Upper lobe of right lung (tissue), 1 donor: ENCODE results near the gene TEX2. TPM values are rescaled to one million over a fixed set of nuclear protein-coding genes. Genes with fewer than 3 reads are reported as not detected.

Experiments
- ATAC-seq: fragments of 200-7000 bp; cut with Tn5 transposase; one replicate; pipeline ENCODE4 v1.9.1; 2020; ENCODE audit warnings: mild to moderate bottlenecking, moderate library complexity
- DNase-seq: peaks from one replicate; pipeline ENCODE4 v3.0.0-alpha.2; 2020
- H3K27ac ChIP-seq: fragments of 200-600 bp; one replicate; pipeline ENCODE4 v1.8.0; 2022
- H3K27me3 ChIP-seq: fragments of 200-600 bp; one replicate; pipeline ENCODE4 v1.8.0; 2022; ENCODE audit warnings: mild to moderate bottlenecking
- H3K36me3 ChIP-seq: fragments of 200-600 bp; one replicate; pipeline ENCODE4 v1.8.0; 2022
- H3K4me1 ChIP-seq: fragments of 200-600 bp; one replicate; pipeline ENCODE4 v1.8.0; 2022
- H3K4me3 ChIP-seq: fragments of 200-600 bp; one replicate; pipeline ENCODE4 v1.8.0; 2022; ENCODE audit warnings: mild to moderate bottlenecking
- H3K9me3 ChIP-seq: fragments of 200-600 bp; one replicate; pipeline ENCODE4 v1.8.0; 2022
- intact Hi-C: fragments of 100-400 bp; cut with DNase I; formaldehyde crosslinking; loops from one replicate; pipeline ENCODE4 v1.11.0; 2022
- total RNA-seq: library from RNA; stranded (reverse); fragmentation: NEBNext Ultra II Directional; extraction: Animal tissue kit (Norgen Biotek cat#: 25700); gene quantifications from one replicate; pipeline ENCODE4 v1.2.1, GENCODE V29; 2021
- TF ChIP-seq, protein P1 (sequence below): fragments of 200-600 bp; IDR thresholded peaks from one replicate; pipeline ENCODE4 v1.8.0; 2022; ENCODE audit warnings: antibody characterized with exemption
- donor health status: DM: no; HTN: yes; CAD: no; lungs with severe emphysema.

The TEX2 gene
- total RNA-seq, 1 donor from 2014 or later: 50.6 TPM

GRCh38 chr17:64262198-64262999 is 661 bp downstream of the TEX2 start:
- TF ChIP-seq, protein P1, sequence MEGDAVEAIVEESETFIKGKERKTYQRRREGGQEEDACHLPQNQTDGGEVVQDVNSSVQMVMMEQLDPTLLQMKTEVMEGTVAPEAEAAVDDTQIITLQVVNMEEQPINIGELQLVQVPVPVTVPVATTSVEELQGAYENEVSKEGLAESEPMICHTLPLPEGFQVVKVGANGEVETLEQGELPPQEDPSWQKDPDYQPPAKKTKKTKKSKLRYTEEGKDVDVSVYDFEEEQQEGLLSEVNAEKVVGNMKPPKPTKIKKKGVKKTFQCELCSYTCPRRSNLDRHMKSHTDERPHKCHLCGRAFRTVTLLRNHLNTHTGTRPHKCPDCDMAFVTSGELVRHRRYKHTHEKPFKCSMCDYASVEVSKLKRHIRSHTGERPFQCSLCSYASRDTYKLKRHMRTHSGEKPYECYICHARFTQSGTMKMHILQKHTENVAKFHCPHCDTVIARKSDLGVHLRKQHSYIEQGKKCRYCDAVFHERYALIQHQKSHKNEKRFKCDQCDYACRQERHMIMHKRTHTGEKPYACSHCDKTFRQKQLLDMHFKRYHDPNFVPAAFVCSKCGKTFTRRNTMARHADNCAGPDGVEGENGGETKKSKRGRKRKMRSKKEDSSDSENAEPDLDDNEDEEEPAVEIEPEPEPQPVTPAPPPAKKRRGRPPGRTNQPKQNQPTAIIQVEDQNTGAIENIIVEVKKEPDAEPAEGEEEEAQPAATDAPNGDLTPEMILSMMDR: no peak
- peaks cover 27% of the 10 kb centered on the region for H3K4me1 ChIP-seq
- H3K27ac ChIP-seq: peak overlapping the region; percentile 84
- ATAC-seq (peak; percentile 53), DNase-seq (peak; percentile 86)
- H3K4me3 ChIP-seq: peak overlapping the region; percentile 92
- H3K27me3 ChIP-seq: no peaks in the 10 kb centered on the region
- intact Hi-C loops: no loop called here
- H3K9me3 ChIP-seq: no peaks in the 10 kb centered on the region
- H3K36me3 ChIP-seq: no peaks in the 10 kb centered on the region

DNA sequence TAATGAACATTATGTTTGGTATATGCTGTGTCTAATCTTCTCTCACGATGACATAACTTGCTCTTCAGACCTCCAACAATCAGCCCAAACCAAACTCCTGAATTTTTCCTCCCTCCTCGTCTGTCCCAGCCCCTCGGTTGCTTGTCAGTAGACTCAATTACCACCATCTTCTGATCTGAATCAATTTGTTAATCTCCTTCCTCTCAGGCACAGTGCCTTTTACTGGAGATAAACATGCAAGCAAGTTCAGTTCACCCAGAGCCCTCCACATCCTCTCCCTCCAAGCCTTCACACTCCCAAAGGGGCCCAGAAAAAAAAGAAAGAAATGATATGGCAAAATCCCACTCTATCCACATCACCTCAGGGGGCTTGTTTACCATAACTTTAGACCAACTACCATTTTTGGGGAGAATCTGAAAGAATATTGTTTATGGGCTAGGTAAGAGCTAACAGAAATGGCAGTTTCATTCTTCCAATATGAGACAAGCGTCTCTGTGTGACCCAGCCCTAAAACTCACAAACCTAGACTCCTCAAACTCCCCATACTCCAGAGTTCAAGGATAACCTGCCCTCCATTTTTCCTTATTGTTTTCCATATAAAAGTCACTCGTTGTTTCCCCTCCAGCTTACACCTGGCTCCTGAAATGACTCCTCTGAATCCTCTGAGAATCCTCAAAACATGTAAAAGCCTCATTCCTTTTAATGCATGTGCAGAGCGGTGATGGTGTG is 1.5 kb downstream of the TEX2 start:
- TF ChIP-seq, protein P1: no peak
- no peaks in the 10 kb centered on the region for H3K36me3 ChIP-seq
- H3K4me1 ChIP-seq: peaks cover 27% of the 10 kb centered on the region
- ATAC-seq: no peak
- intact Hi-C loops: no loop called here
- DNase-seq: no peak
- H3K27me3 ChIP-seq: no peaks in the 10 kb centered on the region
- peak overlapping the region; percentile 92 for H3K4me3 ChIP-seq
- no peaks in the 10 kb centered on the region for H3K9me3 ChIP-seq
- H3K27ac ChIP-seq: peak overlapping the region; percentile 84

DNA sequence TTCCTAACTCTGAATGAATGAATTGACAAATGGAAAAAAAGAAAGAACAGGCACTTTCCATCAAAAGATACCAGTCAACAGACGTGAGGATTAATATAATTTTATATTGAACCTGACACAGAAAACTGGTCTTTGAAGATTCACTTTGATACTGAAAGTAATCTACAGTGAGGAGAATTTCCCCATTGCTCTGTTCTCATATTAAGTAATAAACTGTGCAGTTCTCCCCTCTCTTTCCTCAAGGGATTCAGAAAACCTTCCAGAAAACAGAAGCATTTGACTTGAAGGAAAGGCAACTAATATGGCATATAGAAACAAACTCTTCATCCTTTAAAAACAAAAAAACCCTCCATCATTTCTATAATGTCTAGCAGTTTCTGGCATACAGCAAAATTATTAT is 2.2 kb downstream of the TEX2 start:
- Histone ChIP-seq H3K27me3 (no peaks in the 10 kb centered on the region), H3K36me3 (no peaks in the 10 kb centered on the region), H3K27ac (no peak overlapping the region), H3K9me3 (no peaks in the 10 kb centered on the region), H3K4me1 (peaks cover 27% of the 10 kb centered on the region), H3K4me3 (no peak overlapping the region)
- TF ChIP-seq, protein P1: no peak
- intact Hi-C loops: no loop called here
- no peak for DNase-seq
- no peak for ATAC-seq

DNA sequence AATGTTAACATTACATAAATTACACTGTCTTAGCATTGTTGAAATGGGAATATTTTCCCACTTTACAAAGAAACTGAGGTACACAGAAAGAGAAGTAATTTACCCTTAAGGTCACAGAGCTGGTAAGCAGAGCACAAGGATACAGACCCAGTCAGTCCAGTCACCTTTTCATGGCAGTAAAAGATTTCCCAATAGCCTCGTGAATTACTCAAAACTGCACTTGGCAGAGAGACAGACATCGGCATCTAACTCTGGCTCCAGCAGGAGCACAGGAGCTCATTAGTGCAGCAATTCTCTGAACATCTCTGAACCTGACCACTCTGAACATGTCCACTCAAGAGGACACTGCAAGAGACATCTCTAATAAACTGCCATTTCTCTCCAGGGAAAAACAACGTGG is 3.1 kb downstream of the TEX2 start:
- Histone ChIP-seq H3K9me3 (no peaks in the 10 kb centered on the region), H3K27ac (no peak overlapping the region), H3K4me1 (peaks cover 27% of the 10 kb centered on the region), H3K4me3 (no peak overlapping the region), H3K36me3 (no peaks in the 10 kb centered on the region), H3K27me3 (no peaks in the 10 kb centered on the region)
- intact Hi-C loops: no loop called here
- ATAC-seq: no peak
- TF ChIP-seq, protein P1: no peak
- no peak for DNase-seq

DNA sequence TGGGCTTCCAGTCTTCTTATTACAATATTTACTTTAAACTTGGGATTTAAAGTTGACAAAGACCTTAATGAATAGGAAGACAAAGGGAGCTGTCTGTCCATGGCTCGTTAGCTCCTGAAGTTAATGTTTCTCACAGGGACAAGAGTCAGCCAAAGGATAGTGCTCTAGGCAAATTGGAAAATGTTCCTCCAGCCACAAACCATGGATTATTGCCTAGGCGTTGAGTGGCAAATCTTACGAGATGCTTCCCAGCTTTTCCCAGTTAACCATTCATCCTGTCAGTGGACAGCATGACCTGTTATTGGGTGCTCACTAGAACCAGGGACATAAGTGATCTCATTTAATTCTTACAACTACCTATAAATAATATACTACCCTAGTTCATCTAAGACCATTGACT is 3.6 kb downstream of the TEX2 start:
- TF ChIP-seq, protein P1: no peak
- Histone ChIP-seq H3K27ac (no peak overlapping the region), H3K9me3 (no peaks in the 10 kb centered on the region), H3K4me3 (no peak overlapping the region), H3K36me3 (no peaks in the 10 kb centered on the region), H3K27me3 (no peaks in the 10 kb centered on the region), H3K4me1 (peaks cover 27% of the 10 kb centered on the region)
- no peak for ATAC-seq
- intact Hi-C loops: no loop called here
- no peak for DNase-seq
